ENCODE measurements around the gene ACTL7B. TPM values are rescaled to one million over a fixed set of nuclear protein-coding genes. Genes with fewer than 3 reads are reported as not detected.
"Not testable (repeated sequence)": the region's sequence is repeated elsewhere in the genome, so short reads cannot be mapped to it uniquely, and the experiment has no call there.

The ACTL7B gene
- total RNA-seq, 4 donors from 2014 or later = not detected

GRCh38 chr9:108897324-108898096 lies 41.7 kb upstream of the ACTL7B start:
- WGBS = 94% methylated on average over 2 of the region's 2 CpGs
- TF ChIP-seq EP300 (IDR thresholded peaks at IDR 0.05) (no peak), POLR2A (IDR thresholded peaks at IDR 0.05; ENCODE audit: low read depth) (no peak), POLR2AphosphoS5 (IDR thresholded peaks at IDR 0.05) (no peak), CTCF (IDR thresholded peaks at IDR 0.05) (no peak)
- H3K4me1 ChIP-seq = no peaks in the 10 kb centered on the region
- peaks cover 82 to 100% (median 92%) of the 10 kb centered on the region in 4 donors for H3K36me3 ChIP-seq
- H3K4me3 ChIP-seq = no peak overlapping the region
- no peak for DNase-seq (ENCODE audit: extremely low spot score)
- intact Hi-C loops (cut with DNase I) = no loop called here
- H3K27ac ChIP-seq (replicated peaks in 1 of 4) = no peak overlapping the region
- no peaks in the 10 kb centered on the region for H3K27me3 ChIP-seq
- H3K9me3 ChIP-seq = no peaks in the 10 kb centered on the region

- 92% methylated on average over 4 of the region's 4 CpGs for WGBS
- Histone ChIP-seq H3K27me3 (no peaks in the 10 kb centered on the region), H3K36me3 (peaks cover 81 to 100% (median 94%) of the 10 kb centered on the region in 4 donors), H3K27ac (replicated peaks in 1 of 4) (no peak overlapping the region), H3K4me1 (no peaks in the 10 kb centered on the region), H3K9me3 (no peaks in the 10 kb centered on the region), H3K4me3 (no peak overlapping the region)
- TF ChIP-seq POLR2A (IDR thresholded peaks at IDR 0.05; ENCODE audit: low read depth) (no peak), EP300 (IDR thresholded peaks at IDR 0.05) (no peak), CTCF (IDR thresholded peaks at IDR 0.05) (no peak), POLR2AphosphoS5 (IDR thresholded peaks at IDR 0.05) (no peak)
- DNase-seq (ENCODE audit: extremely low spot score) = no peak
- intact Hi-C loops (cut with DNase I) = no loop called here
Observed at GRCh38 chr9:108894225-108894997, 38.6 kb upstream of the ACTL7B start.

GRCh38 chr9:108889649-108890067 lies 33.9 kb upstream of the ACTL7B start:
- Histone ChIP-seq H3K27ac (replicated peaks in 1 of 4) (no peak overlapping the region), H3K4me1 (peaks cover 0 to 6% (median 3%) of the 10 kb centered on the region in 4 donors), H3K9me3 (no peaks in the 10 kb centered on the region), H3K4me3 (no peak overlapping the region), H3K36me3 (peaks cover 40 to 93% (median 69%) of the 10 kb centered on the region in 4 donors), H3K27me3 (no peaks in the 10 kb centered on the region)
- TF ChIP-seq CTCF (IDR thresholded peaks at IDR 0.05) (no peak), POLR2A (IDR thresholded peaks at IDR 0.05; ENCODE audit: low read depth) (no peak), EP300 (IDR thresholded peaks at IDR 0.05) (no peak), POLR2AphosphoS5 (IDR thresholded peaks at IDR 0.05) (no peak)
- 81% methylated on average over 4 of the region's 4 CpGs for WGBS
- intact Hi-C loops (cut with DNase I) = no loop called here
- no peak for DNase-seq (ENCODE audit: extremely low spot score)

- H3K4me3 ChIP-seq; H3K27ac ChIP-seq (replicated peaks in 1 of 4); DNase-seq (ENCODE audit: extremely low spot score); H3K27me3 ChIP-seq; intact Hi-C loops (cut with DNase I); H3K9me3 ChIP-seq; H3K4me1 ChIP-seq: not testable (repeated sequence)
- 95% methylated on average over 3 of the region's 3 CpGs for WGBS
- peaks cover 20 to 77% (median 57%) of the 10 kb centered on the region in 4 donors for H3K36me3 ChIP-seq
Observed at GRCh38 chr9:108886594-108887271, 30.9 kb upstream of the ACTL7B start.
